NOMO-1 treated with dmso at 0.1 percent for 144 hours (cell line): ENCODE measurements around the gene CPNE6.

Experiments used
- DNase-seq: peaks from one replicate; lab custom pipeline; 2025; ENCODE audit not compliant: unreplicated experiment; lab: John Stamatoyannopoulos, UW

CPNE6 gene

DNA sequence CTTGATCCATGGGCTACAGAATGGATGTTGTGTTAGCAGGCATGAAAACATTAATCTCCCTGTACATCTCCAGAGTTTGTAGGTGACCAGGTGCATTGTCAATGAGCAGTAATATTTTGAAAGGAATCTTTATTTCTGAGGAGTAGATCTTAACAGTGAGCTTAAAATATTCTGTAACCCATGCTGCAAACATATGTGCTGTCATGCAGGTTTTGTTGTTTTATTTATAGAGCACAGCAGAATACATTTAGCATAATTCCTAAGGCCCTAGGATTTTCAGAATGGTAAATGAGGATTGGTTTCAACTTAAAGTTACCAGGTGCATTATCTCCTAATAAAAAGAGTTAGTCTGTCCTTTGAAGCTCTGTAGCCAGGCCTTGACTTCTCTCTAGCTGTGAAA lies 55.6 kb downstream of the CPNE6 start:
- no peak for DNase-seq

DNA sequence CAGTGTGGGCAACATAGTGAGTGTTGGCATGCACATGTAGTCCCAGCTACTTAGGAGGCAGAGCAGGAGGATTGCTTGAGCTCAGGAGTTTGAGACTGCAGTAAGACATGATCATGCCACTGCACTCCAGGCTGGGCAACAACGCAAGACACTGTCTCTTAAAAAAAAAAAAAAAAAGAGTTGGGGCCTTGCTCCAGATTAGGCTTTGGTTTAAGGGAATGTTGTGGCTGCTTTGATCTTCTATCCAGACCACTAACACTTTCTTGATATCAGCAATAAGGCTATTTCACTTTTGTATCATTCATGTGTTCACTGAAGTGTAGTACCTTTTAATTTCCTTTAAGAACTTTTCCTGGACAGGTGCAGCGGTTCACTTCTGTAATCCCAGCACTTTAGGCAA lies 56.3 kb downstream of the CPNE6 start:
- no peak for DNase-seq
